ENCODE measurements around the gene SWAP70.

GRCh38 chr11:9769621-9770020 lies 105.7 kb downstream of the SWAP70 start:
- TF ChIP-seq, protein P1, sequence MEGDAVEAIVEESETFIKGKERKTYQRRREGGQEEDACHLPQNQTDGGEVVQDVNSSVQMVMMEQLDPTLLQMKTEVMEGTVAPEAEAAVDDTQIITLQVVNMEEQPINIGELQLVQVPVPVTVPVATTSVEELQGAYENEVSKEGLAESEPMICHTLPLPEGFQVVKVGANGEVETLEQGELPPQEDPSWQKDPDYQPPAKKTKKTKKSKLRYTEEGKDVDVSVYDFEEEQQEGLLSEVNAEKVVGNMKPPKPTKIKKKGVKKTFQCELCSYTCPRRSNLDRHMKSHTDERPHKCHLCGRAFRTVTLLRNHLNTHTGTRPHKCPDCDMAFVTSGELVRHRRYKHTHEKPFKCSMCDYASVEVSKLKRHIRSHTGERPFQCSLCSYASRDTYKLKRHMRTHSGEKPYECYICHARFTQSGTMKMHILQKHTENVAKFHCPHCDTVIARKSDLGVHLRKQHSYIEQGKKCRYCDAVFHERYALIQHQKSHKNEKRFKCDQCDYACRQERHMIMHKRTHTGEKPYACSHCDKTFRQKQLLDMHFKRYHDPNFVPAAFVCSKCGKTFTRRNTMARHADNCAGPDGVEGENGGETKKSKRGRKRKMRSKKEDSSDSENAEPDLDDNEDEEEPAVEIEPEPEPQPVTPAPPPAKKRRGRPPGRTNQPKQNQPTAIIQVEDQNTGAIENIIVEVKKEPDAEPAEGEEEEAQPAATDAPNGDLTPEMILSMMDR (conservative IDR thresholded peaks at IDR 0.05; ENCODE audit: low read depth in 2 of 2) = no peak
- TF ChIP-seq EZH2 (IDR thresholded peaks at IDR 0.05; ENCODE audit: low read depth, unreplicated experiment) = no peak
